GM21576 (cell line): Measurements from ENCODE around the gene XRN2.
"Not testable (repeated sequence)": the region's sequence is repeated elsewhere in the genome, so short reads cannot be mapped to it uniquely, and the experiment has no call there.

ENCODE experiments used
- ATAC-seq: cut with Tn5 transposase; IDR thresholded peaks from one replicate; pipeline ENCODE4 v1.9.1; 2021; ENCODE audit warnings: mild to moderate bottlenecking, moderate library complexity; ENCODE audit not compliant: unreplicated experiment

The XRN2 gene

DNA sequence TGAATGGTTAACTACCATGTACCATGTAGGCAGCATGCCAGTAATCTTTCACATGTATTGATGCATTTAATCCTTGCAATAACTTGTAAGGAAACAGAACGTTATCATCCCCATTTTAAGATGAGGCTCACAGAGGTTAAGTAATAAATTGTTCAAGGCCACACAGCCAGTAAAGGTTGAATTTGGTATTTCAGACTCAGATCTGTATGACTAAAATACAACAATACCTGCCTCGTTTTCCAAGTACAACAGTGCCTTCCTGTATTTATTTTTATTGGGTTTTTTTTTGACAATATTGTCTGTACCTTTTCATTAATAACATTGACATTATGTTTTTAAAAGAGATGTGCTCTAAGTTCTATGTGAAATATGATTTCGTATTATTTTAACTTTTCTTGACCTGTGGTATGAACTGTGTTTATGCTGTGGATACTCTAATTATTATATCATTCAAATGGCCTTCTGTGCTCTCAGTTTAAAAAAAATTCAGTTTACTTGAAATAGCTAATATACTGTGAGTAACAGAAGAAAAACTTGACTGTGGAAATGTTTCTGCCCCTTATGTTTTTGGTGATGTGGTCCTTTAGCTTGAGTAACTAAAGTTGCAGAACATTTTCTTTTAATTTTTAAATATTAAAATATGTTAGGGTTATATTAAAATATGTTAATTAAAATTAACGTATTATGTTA is 39.7 kb downstream of the XRN2 start:
- no peak for ATAC-seq

DNA sequence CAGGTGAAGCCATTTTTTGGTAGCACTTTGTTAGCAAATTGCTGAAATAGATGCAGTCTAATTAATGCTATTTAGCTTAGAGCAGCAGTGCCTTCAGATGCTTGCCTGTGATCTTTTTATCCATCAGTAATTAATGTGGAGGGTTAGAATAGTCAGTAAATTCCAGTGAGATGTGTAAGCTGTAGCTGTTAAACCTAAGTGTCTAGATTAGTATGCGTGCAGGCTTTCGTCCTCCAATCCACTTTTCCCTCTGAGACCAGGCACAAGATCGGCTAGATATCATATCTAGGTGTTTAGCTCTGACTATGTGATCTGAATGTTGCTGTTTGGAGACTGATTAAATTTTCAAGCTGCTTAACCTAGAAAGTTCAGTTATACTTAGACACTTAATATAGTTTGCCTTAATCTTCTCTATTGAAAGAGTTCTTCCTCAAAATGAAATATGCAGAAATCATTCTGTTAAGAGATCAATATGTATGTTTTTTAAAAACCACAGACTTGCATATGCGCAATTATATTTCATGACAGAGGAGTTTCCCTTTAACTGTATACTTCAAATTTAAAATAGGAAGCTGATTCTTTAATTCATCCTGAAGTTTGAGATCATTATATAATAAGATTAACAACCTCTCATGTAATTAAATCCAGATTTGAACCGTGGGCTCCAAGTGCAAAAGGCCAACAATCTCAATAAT is 41.2 kb downstream of the XRN2 start:
- no peak for ATAC-seq

DNA sequence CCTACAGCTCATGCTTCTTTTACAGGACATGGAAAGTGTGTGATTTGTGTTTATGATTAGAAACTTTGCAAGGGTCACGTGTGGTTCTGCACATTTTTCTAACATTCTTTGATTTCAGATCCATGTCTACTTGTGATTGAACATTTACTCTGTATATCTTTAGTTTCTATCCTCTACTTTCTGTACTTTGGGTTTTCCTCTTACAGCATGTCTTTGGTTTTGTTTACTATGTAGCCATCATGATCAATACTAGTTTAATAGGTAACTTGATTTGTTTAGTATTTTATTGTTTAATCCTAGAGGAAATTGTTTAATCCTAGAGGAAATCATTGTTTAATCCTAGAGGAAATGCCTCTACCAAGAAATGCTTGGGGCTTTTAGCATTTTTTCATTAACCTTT is 41.8 kb downstream of the XRN2 start:
- no peak for ATAC-seq

DNA sequence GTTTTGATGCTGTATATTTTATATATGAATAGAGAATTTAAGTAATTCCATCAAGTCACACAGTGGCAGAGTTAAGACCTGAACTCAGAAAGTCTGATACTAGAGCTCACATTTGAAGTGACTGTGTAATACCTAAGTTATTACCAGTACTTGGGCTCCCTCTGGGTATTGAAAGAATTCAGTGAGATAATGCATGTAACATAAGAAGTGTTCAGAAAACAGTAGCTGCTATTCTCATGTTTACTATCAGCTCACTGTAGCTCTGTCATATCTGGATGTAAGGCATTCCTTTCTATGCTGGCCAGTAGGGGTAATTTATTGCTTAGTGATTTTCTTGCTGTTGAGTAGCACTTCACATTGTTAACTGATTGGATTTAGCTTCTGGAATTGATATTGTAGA is 49.6 kb downstream of the XRN2 start:
- ATAC-seq: no peak

DNA sequence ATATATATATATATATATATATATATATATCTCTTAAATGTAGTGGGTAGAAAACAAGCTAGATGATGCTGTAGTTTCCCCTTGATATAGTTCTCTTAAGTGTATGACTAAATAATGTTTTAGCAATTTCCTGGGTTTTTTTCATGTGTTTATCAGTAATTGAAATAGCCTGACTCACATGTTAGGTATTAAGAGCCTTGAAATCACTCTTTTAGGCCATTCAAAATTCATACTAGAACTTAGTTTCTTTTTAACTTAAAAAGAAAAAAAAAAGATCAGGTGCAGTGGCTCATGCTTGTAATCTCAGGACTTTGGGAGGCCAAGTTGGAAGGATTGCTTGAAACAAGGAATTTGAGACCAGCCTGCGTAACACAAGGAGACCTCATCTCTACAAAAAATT is 50.1 kb downstream of the XRN2 start:
- ATAC-seq: no peak

DNA sequence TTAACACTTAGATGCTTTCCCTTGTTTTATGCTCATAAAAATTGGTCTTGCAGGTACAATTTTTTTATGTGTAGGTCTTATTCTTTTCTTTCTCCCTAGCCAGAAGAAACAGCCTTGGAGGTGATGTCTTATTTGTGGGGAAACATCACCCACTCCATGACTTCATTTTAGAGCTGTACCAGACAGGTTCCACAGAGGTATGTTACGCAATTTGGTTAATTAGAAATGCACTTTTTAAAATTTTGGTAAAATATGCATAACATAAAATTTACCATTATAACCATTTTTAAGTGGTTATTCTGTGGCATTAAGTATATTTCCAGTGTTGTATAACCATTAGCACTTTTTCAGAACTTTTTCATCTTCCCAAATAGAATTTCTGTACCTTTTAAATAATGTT is 52.9 kb downstream of the XRN2 start:
- ATAC-seq: no peak

DNA sequence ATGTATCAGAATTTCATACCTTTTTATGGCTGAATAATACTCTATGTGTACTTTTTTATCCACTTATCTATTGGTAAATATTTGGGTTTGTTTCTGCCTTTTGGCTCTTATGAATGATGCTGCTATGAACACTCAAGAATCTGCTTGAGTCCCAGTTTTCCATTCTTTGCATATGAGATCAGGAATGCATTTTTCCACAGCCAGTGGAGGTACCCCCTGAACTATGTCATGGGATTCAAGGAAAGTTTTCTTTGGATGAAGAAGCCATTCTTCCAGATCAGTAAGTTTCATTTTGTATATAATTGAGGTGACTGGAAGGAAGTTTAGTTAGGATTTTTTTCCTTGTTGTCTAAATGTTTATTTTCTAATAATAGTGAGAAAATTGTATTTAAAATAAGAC is 53.3 kb downstream of the XRN2 start:
- ATAC-seq: no peak

DNA sequence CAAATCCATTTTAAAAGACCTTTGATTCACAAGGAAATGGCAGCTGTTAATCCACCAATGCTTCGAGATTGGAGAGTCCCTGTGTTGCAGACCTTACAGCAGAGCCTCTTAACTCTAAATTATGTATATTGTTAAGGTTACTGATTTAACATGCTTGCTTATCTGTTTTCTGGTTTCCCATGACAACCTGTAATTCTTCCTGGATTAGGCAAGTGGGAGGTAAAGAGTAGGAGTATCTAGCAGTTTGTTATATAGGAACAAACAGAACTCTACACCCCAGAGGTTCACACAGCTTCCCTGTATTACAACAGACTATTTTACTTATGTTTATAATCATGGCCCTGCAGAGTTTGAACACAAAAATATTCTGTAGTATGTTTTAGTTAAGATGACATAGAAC is 54.7 kb downstream of the XRN2 start:
- ATAC-seq: no peak

DNA sequence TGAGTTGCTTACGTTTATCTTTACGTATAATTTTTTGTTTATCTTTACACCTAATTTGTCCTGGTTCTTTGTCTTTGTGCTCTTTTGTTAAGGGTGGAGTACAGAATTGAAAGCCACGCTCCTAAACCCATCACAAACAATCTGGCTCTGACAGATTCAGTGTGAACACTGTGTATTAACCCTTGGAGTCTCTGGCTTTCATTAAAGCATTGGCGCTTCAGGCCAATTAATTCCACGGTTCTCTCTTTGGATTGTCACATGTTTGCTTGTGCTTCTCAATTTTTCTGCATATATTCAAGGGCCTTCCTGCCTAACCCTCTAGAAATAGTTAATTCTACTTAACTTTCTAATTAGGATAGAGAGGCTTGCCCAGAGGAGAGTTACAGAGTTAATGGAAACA is 55.6 kb downstream of the XRN2 start:
- ATAC-seq: no peak

DNA sequence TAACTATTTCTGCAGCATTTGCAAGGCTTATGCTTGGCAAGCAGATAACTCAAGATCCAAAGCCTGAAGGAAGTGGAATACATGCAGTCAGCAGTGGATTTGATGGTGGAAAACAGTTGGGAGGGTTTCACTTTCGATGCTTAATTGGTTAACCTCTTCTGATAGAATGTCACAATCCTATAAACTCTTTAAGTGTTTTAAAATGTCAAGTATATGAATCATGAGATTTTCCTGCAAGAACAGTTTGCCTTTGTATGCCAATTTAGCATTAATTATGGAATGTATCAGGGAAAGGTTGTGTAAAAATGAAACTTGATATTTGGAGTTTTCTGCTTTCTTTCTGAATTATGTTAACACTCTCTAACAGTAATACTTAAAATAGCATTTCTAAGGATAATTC is 57.6 kb downstream of the XRN2 start:
- no peak for ATAC-seq

DNA sequence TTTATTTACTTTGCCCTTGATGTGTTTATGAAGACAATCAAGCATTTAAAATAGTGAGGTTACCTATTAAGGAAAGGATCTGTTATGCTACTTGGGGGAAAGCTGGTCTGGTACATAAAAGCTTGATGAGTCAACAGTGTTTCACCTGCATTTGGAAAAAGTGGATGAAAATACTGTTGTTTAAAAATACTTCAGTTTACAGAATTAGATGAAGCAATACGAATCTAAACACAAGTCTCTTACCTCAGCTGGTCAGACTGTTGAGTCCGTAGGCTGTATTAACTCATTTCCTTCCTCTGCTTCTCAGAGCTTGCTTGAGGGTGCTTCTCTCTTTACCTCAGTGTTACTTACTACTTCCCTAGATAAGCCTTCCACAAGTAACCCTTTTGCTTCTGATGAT is 58.1 kb downstream of the XRN2 start:
- no peak for ATAC-seq

DNA sequence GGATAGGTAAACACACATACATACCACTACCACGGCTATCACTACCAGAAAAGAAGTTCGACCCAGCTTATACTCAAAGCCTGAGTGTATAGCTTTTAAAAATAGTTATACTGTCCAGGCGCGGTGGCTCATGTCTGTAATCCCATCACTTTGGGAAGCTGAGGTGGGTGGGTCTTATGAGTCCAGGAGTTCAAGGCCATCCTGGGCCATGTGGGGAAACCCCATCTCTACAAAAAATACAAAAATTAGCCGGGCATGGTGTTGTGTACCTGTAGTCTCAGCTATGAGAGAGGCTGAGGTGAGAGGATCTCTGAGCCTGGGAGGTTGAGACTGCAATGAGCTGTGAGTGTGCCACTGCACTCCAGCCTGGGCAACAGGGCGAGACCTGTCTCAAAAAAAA is 61.3 kb downstream of the XRN2 start:
- ATAC-seq: no peak

DNA sequence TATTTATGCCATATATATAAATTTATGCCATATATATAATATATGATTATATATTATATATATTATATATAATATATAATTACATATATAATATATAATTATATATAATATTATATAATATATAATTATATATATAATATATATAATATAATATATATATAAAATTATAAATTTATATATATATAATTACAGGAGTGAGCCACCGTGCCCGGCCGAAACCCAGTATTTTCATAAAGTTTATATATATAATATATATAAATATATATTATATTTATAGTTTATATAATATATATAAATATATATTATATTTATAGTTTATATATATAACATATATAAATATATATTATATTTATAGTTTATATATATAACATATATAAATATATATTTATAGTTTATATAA is 62.6 kb downstream of the XRN2 start:
- ATAC-seq: no peak

DNA sequence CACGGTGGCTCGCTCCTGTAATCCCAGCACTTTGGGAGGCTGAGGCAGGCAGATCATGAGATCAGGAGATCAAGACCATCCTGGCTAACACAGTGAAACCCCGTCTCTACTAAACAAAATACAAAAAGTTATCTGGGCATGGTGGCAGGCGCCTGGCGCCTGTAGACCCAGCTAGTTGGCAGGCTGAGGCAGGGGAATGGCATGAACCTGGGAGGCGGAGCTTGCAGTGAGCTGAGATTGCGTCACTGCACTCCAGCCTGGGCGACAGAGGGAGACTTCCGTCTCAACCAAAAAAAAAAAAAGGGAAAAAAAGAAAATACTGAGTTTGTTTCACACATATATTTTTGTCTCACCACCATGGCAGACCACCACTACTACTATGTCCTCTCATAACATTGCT is 63.1 kb downstream of the XRN2 start:
- ATAC-seq: not testable (repeated sequence)

DNA sequence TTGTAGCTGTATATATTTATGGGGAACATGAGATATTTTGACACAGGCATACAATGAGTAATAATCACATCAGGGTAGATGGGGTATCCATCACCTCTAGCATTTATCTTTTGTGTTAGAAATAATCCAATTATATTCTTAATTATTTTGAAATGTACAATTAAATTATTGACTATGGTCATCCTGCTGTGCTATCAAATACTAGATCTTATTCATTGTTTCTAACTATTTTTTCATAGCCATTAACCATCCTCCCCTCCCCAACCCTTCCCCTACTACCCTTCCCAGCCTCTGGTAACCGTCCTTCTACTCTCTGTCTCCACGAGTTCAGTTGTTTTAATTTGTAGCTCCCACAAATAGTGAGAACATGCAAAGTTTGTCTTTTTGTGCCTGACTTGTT is 65.7 kb downstream of the XRN2 start:
- ATAC-seq: no peak

DNA sequence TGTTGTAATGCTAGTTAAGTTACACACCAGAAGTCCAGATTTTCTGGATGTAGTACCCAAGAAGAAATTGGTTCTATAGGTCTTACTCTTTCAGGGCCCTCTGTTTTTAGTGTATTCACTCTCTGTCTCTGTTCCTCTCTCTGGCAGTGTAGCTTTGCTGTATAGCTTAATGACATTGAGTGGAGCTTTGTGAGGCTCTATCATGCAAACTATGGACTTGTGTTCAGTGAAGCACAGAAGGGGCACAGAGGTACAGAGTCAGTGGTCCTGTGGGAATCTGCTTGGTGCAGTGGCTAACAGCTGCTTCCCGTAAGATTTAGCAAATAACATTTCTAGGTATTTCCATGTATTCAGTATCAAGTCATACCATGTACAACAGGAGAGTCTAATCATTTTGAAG is 68.1 kb downstream of the XRN2 start:
- ATAC-seq: no peak

DNA sequence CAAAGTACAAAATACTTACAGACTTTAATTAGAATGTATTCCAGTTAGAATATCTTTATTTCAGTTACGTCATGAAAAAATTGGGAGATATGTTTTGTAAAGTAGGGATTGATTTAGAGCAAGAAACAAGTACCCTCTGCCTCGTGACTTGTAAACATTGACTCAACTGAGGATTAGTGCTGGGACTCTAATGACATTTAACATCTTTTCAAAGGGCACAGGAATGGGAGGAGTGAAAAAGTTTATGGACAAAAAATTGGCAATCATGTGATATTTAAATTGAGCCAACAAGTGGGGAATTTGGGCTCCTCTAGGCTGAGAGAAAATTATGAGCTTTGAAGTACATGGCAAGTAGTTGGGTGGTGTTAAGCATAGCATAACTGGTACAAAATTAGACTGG is 68.9 kb downstream of the XRN2 start:
- ATAC-seq: no peak

DNA sequence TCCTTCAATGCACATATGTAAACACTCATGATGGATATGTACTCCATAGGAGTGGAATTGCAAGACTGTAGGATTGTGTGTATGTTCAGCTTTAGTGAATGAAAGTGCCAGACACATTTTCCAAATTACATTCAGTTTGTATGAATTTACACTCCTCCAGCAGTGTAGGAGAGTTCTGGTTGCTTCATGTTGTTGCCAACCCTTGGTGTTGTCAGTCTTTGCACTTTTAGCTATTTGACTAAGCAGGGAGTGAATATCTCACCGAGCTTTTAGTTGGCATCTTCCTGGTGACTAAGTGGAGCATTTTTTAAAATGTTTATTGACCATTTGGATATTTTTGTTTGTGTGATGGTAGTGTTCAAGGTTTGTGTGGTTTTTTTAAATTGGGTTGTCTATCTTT is 70.3 kb downstream of the XRN2 start:
- no peak for ATAC-seq

DNA sequence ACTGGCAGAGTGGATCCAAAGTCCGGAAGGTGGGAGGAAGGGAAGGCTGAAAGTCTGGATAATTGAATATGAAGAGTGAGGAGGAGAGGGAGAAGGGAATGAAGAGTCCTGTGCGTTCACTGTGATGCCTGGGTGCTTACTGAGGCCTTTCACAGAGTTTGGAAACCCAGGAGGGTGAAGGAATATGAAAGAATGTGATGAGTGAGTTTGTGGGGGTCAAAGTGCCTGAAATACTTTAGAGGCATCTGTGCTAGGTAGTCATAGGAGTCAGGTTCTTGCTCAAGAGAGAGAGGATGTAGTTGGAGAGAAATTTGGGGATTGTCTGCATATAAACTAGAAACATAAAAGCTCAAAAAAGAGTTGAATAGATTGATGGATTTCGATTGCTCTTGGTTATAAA is 73.5 kb downstream of the XRN2 start:
- no peak for ATAC-seq

DNA sequence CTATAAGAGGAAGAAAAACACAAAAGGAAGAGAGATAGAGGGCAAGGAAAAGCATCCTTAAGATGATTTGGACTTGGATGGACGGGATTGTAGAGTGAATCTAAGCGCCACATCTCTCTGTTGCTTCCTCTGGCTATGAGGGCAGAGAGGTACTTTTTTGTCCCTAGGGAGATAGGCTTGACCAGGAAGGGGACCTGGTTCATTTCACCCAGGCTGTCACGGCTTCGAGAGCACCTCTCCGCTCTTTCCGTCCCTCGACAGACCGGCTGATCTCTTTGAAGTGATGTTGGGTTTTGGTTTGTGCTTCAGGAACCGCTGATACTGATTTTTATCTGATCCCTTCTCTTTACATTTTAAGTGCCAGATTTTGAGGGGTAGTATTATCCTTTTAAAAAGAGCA is 74.6 kb downstream of the XRN2 start:
- ATAC-seq: no peak

DNA sequence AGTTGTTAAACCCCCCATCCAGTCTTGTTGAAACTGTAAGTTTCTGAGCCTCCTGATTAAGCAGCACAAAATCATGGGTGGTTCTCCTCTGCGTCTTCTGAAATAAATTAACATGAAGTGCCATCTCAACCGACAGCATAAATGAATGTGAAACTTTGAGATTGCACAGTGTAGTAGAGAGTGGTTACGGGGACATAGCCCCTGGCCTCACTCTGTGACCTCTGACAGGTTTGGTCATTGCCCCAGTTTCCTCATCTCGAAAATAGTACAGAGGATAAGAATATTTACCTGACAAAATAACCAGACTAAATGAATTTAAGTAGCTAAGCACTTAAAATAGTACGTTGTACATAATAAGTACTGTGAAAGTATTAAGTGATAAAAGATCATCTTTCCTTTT is 75.1 kb downstream of the XRN2 start:
- no peak for ATAC-seq

DNA sequence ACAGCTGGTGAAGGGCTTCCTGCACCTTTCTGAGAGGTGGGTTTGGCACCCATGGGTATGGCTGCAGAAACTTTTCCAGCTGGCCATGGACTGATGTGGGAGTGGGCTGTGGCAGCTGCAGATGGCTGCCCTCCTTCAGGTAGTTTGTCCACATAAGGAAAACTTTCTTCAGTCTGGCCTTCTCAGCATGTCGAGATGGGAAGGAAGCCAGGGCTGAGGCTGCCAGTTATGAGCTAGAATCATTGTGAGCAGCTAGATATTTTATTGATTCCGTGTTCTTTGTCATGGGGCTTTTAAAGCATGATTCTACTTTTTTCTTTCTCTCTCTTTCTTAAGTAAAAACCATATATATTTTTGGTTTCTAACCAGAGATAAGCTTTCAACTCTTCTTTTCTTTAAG is 77.6 kb downstream of the XRN2 start:
- ATAC-seq: no peak

DNA sequence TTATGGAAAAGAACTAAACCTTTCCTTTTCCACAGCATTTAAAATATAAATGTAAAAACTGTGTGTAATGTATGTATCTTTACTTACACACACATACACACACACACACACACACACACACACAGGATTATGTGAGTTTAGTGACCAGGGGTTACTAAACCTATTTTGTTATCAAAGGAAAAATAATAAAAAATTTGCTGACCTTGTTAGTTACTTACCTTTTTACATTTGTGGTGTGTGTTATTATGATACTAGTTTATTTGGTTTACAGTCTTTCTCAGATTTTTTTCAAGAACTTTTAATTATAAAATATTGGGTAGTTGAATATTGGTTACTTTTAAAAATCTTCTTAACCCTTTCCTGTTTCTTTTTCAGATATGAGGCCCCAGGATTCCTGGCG is 78.5 kb downstream of the XRN2 start:
- no peak for ATAC-seq
